Bronchial epithelial cell (primary cell): ENCODE measurements around the gene QRFPR. TPM values are rescaled to one million over a fixed set of nuclear protein-coding genes. Genes with fewer than 3 reads are reported as not detected.
A peak's percentile ranks its signal among the peaks of the same experiment; 100 is the strongest.
"Not testable (repeated sequence)": the region's sequence is repeated elsewhere in the genome, so short reads cannot be mapped to it uniquely, and the experiment has no call there.

Source experiments
- DNase-seq: peaks from one replicate; pipeline ENCODE4 v3.0.0-alpha.2; 2010; ENCODE audit warnings: low read depth
- FAIRE-seq: peaks from 2 replicates; lab custom pipeline; 2011; peaks lifted over from hg19 to GRCh38; lab: Jason Lieb, UNC
- H3K27me3 ChIP-seq: 2 replicates; pipeline ENCODE4 v1.5.1; 2011; ENCODE audit warnings: low read length; ENCODE audit not compliant: control insufficient read depth, insufficient read depth
- H3K36me3 ChIP-seq: 2 replicates; pipeline ENCODE4 v1.5.1; 2011; ENCODE audit warnings: low read length; ENCODE audit not compliant: control insufficient read depth, insufficient read depth
- H3K4me3 ChIP-seq: 2 replicates; pipeline ENCODE4 v1.5.1; 2011; ENCODE audit warnings: mild to moderate bottlenecking, low read depth, low read length, control low read depth
- CTCF ChIP-seq: IDR thresholded peaks from 2 replicates; pipeline ENCODE4 v1.5.1; 2011; ENCODE audit warnings: mild to moderate bottlenecking, moderate library complexity, low read length, control low read depth, inconsistent platforms; ENCODE audit not compliant: insufficient read depth, severe bottlenecking
- total RNA-seq: library from RNA; depleted of rRNA; stranded (reverse); fragments of >200 nt; gene quantifications from 2 replicates; pipeline ENCODE4 v1.2.1, GENCODE V29; 2014

The QRFPR gene
- not detected in 2 replicates for total RNA-seq

- FAIRE-seq (no peak), DNase-seq (peak; percentile 12)
- Histone ChIP-seq H3K27me3 (peaks cover 10% of the 10 kb centered on the region), H3K36me3 (no peaks in the 10 kb centered on the region), H3K4me3 (peak within 1 kb of the TSS; percentile 7)
- TF ChIP-seq CTCF: no peak
Measured at GRCh38 chr4:121380776-121381462, at the start of gene QRFPR. QRFPR (minus strand) TSS chr4:121381018; CDS start chr4:121380647, 371 bp downstream.

GRCh38 chr4:121428721-121429120 is 47.9 kb upstream of the QRFPR start:
- FAIRE-seq (no peak), DNase-seq (peak; percentile 33)
- Histone ChIP-seq H3K36me3 (no peaks in the 10 kb centered on the region), H3K4me3 (no peak overlapping the region), H3K27me3 (no peaks in the 10 kb centered on the region)
- no peak for TF ChIP-seq CTCF

GRCh38 chr4:121421594-121421993 is 40.8 kb upstream of the QRFPR start:
- Histone ChIP-seq H3K36me3 (no peaks in the 10 kb centered on the region), H3K27me3 (no peaks in the 10 kb centered on the region), H3K4me3 (no peak overlapping the region)
- peak; percentile 24 for TF ChIP-seq CTCF
- peak; percentile 13 for DNase-seq
- no peak for FAIRE-seq

GRCh38 chr4:121411151-121411744 is 30.4 kb upstream of the QRFPR start:
- Histone ChIP-seq H3K27me3 (no peaks in the 10 kb centered on the region), H3K4me3 (no peak overlapping the region), H3K36me3 (no peaks in the 10 kb centered on the region)
- DNase-seq (peak; percentile 3), FAIRE-seq (no peak)
- no peak for TF ChIP-seq CTCF

- not testable (repeated sequence) for H3K4me3 ChIP-seq, DNase-seq, FAIRE-seq, H3K36me3 ChIP-seq, H3K27me3 ChIP-seq
Measured at GRCh38 chr4:121408567-121408966, 27.7 kb upstream of the QRFPR start.

GRCh38 chr4:121400632-121401031 is 19.8 kb upstream of the QRFPR start:
- no peak for TF ChIP-seq CTCF
- FAIRE-seq (no peak), DNase-seq (no peak)
- Histone ChIP-seq H3K4me3 (no peak overlapping the region), H3K36me3 (no peaks in the 10 kb centered on the region), H3K27me3 (no peaks in the 10 kb centered on the region)
